ENCODE measurements around the gene CD27. TPM values are rescaled to one million over a fixed set of nuclear protein-coding genes. Genes with fewer than 3 reads are reported as not detected.

CD27 gene
- total and polyA plus RNA-seq, 9 of the 15 experiments (the other 6 are each of a cell fraction or from before 2014, with no cell fraction given), result 0.24 TPM; not detected in 8

DNA sequence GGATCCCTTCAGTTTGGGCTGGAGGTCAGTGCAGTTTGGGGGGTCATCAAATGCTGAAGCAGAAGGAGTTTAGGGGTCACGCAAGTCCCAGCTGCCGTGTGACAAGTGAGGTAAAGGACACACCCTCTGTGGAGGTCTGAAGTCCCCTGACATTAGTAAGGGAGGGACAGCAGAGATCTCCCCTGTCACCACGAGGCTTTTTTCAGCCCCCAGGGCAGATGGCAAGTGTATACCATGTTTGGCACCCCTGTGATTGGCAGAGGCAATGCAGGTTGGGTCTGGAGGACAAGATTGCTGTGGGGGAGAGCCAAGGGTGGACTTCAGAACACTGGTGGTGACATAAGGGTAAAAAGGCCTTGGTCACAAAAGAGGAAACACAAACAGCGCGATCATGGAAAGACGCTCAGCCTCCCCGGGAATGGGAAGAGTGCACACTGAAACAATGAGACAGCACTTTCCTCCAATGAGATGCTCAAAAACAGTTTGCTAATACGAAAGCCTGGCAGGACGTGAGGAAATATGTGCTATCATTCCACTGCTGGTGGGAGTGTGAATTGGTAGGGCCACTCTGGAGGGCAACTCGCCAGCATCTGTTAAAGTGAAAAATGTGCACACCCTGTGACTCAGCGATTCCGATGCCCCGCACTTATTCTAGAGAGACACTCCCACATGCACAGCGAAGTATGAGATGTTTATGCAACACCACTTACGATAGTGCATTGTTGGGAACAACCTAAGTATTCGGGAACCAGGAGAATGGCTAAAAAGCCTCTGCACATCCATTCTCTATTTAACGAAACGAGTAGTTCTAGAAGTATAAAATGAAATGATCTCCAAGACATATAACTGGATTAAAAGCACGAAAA is 14.4 kb upstream of the CD27 start (continued):
- TF ChIP-seq, protein P1, sequence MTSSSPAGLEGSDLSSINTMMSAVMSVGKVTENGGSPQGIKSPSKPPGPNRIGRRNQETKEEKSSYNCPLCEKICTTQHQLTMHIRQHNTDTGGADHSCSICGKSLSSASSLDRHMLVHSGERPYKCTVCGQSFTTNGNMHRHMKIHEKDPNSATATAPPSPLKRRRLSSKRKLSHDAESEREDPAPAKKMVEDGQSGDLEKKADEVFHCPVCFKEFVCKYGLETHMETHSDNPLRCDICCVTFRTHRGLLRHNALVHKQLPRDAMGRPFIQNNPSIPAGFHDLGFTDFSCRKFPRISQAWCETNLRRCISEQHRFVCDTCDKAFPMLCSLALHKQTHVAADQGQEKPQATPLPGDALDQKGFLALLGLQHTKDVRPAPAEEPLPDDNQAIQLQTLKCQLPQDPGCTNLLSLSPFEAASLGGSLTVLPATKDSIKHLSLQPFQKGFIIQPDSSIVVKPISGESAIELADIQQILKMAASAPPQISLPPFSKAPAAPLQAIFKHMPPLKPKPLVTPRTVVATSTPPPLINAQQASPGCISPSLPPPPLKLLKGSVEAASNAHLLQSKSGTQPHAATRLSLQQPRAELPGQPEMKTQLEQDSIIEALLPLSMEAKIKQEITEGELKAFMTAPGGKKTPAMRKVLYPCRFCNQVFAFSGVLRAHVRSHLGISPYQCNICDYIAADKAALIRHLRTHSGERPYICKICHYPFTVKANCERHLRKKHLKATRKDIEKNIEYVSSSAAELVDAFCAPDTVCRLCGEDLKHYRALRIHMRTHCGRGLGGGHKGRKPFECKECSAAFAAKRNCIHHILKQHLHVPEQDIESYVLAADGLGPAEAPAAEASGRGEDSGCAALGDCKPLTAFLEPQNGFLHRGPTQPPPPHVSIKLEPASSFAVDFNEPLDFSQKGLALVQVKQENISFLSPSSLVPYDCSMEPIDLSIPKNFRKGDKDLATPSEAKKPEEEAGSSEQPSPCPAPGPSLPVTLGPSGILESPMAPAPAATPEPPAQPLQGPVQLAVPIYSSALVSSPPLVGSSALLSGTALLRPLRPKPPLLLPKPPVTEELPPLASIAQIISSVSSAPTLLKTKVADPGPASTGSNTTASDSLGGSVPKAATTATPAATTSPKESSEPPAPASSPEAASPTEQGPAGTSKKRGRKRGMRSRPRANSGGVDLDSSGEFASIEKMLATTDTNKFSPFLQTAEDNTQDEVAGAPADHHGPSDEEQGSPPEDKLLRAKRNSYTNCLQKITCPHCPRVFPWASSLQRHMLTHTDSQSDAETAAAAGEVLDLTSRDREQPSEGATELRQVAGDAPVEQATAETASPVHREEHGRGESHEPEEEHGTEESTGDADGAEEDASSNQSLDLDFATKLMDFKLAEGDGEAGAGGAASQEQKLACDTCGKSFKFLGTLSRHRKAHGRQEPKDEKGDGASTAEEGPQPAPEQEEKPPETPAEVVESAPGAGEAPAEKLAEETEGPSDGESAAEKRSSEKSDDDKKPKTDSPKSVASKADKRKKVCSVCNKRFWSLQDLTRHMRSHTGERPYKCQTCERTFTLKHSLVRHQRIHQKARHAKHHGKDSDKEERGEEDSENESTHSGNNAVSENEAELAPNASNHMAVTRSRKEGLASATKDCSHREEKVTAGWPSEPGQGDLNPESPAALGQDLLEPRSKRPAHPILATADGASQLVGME (CRISPR knock-in tag; IDR thresholded peaks at IDR 0.05), result no peak
- peak; percentile 97 for TF ChIP-seq NFE2 (IDR thresholded peaks at IDR 0.05; ENCODE audit: low read depth)
- peak; percentile 78 for TF ChIP-seq MEIS2 (IDR thresholded peaks at IDR 0.05; ENCODE audit: partially characterized antibody)
- no peak for TF ChIP-seq ZNF121 (CRISPR knock-in tag; conservative IDR thresholded peaks at IDR 0.05)
- no peak for TF ChIP-seq E2F3 (CRISPR knock-in tag; IDR thresholded peaks at IDR 0.05)
- no peak for TF ChIP-seq ZNF586 (CRISPR knock-in tag; conservative IDR thresholded peaks at IDR 0.05)
- no peak for TF ChIP-seq THAP7 (CRISPR knock-in tag; IDR thresholded peaks at IDR 0.05)
- TF ChIP-seq SIN3A (IDR thresholded peaks at IDR 0.05; ENCODE audit: borderline replicate concordance in 2 of 2, control insufficient read depth in 1 of 2, low read depth in 2 of 2, low read length in 2 of 2), result no peak
- no peak for TF ChIP-seq ZNF212 (CRISPR knock-in tag; IDR thresholded peaks at IDR 0.05)
- no peak for TF ChIP-seq ATF1 (CRISPR knock-in tag; IDR thresholded peaks at IDR 0.05)
- peak; percentile 39; the same call in 1 of the 2 replicates for TF ChIP-seq ATF1 (tag; IDR thresholded peaks at IDR 0.05)
- TF ChIP-seq, protein P2, sequence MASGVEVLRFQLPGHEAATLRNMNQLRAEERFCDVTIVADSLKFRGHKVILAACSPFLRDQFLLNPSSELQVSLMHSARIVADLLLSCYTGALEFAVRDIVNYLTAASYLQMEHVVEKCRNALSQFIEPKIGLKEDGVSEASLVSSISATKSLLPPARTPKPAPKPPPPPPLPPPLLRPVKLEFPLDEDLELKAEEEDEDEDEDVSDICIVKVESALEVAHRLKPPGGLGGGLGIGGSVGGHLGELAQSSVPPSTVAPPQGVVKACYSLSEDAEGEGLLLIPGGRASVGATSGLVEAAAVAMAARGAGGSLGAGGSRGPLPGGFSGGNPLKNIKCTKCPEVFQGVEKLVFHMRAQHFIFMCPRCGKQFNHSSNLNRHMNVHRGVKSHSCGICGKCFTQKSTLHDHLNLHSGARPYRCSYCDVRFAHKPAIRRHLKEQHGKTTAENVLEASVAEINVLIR (CRISPR knock-in tag; IDR thresholded peaks at IDR 0.05), result no peak
- no peak for TF ChIP-seq SRSF9 (IDR thresholded peaks at IDR 0.05; ENCODE audit: borderline replicate concordance, low read depth, low read length)
- no peak for TF ChIP-seq PTBP1 (IDR thresholded peaks at IDR 0.05; ENCODE audit: low read depth, low read length)
- no peak for TF ChIP-seq KAT2B (IDR thresholded peaks at IDR 0.05; ENCODE audit: low read depth, low read length)
- no peak for TF ChIP-seq POLR3A (IDR thresholded peaks at IDR 0.05; ENCODE audit: borderline replicate concordance, extremely low read depth, insufficient read depth, insufficient read length)
- TF ChIP-seq CEBPB (tag; IDR thresholded peaks at IDR 0.05), result peak; percentile 86
- TF ChIP-seq POLR2AphosphoS5 (IDR thresholded peaks at IDR 0.05; ENCODE audit: control insufficient read depth, insufficient read depth, low read depth, low read length), result no peak
- TF ChIP-seq, protein P3, sequence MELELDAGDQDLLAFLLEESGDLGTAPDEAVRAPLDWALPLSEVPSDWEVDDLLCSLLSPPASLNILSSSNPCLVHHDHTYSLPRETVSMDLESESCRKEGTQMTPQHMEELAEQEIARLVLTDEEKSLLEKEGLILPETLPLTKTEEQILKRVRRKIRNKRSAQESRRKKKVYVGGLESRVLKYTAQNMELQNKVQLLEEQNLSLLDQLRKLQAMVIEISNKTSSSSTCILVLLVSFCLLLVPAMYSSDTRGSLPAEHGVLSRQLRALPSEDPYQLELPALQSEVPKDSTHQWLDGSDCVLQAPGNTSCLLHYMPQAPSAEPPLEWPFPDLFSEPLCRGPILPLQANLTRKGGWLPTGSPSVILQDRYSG (tag; conservative IDR thresholded peaks at IDR 0.05; ENCODE audit: low read depth), result no peak

All from K562 (cell line).